HepG2 (cell line): ENCODE data around the gene CATSPERB. TPM values are rescaled to one million over a fixed set of nuclear protein-coding genes. Genes with fewer than 3 reads are reported as not detected.

Experiments
- AKAP8 ChIP-seq: sonication (generic); formaldehyde crosslinking; IDR thresholded peaks from 2 replicates; pipeline ENCODE4 v1.5.1; 2020; ENCODE audit warnings: mild to moderate bottlenecking, missing genetic modification reagents
- MAF1 ChIP-seq: sonication (generic); formaldehyde crosslinking; IDR thresholded peaks from 2 replicates; pipeline ENCODE4 v1.5.0; 2020; ENCODE audit warnings: missing genetic modification reagents, borderline replicate concordance
- MED13 ChIP-seq: sonication (generic); formaldehyde crosslinking; IDR thresholded peaks from 2 replicates; pipeline ENCODE4 v1.5.0; 2020; ENCODE audit warnings: missing genetic modification reagents
- STAT5B ChIP-seq: sonication (generic); formaldehyde crosslinking; IDR thresholded peaks from 2 replicates; pipeline ENCODE4 v1.4.0; 2020; ENCODE audit warnings: missing genetic modification reagents
- ZNF547 ChIP-seq: sonication (generic); formaldehyde crosslinking; IDR thresholded peaks from 2 replicates; pipeline ENCODE4 v1.5.1; 2020; ENCODE audit warnings: mild to moderate bottlenecking, missing genetic modification reagents
- polyA plus RNA-seq, 8 experiments: library from polyadenylated mRNA; depleted of rRNA in 3 of 8; stranded (reverse) in 7 of 8; unstranded in 1 of 8; fragments of >200 nt; fragmentation: Illumina TruSeq in 4 of 8; extraction: Trizol in 4 of 8; gene quantifications; 2 replicates each; pipeline versions ENCODE4 v1.2.1 to v1.2.3, GENCODE V29; 2011 to 2016; ENCODE audit warnings: low read depth in 4 of 8, missing spikeins in 1 of 8, mixed read lengths in 1 of 8; ENCODE audit not compliant: insufficient read depth in 1 of 8
- total RNA-seq, 5 experiments: library from RNA; depleted of rRNA; stranded (reverse); fragments of >200 nt; fragmentation: Illumina TruSeq; extraction: Trizol; gene quantifications; 2 replicates each; pipeline ENCODE4 v1.2.3, GENCODE V29; 2016; ENCODE audit warnings: low read depth in 1 of 5
- TF ChIP-seq, protein P1 (sequence below): sonication (generic); formaldehyde crosslinking; IDR thresholded peaks from 2 replicates; pipeline ENCODE4 v1.4.0; 2020; ENCODE audit warnings: missing genetic modification reagents, borderline replicate concordance
- TF ChIP-seq, protein P2 (sequence below): IDR thresholded peaks from 2 replicates; pipeline ENCODE4 v1.6.1; 2016; ENCODE audit warnings: missing biosample characterization, missing genetic modification reagents, low read depth
- TF ChIP-seq, protein P3 (sequence below): IDR thresholded peaks from 2 replicates; pipeline ENCODE4 v1.6.1; 2016
- TF ChIP-seq, protein P4 (sequence below): IDR thresholded peaks from 2 replicates; pipeline ENCODE4 v1.6.1; 2012; ENCODE audit warnings: low read length, improper control_type of control experiment

The CATSPERB gene
- total and polyA plus RNA-seq, 2 of the 13 experiments (the other 11 are each of a cell fraction or from before 2014, with no cell fraction given): not detected

DNA sequence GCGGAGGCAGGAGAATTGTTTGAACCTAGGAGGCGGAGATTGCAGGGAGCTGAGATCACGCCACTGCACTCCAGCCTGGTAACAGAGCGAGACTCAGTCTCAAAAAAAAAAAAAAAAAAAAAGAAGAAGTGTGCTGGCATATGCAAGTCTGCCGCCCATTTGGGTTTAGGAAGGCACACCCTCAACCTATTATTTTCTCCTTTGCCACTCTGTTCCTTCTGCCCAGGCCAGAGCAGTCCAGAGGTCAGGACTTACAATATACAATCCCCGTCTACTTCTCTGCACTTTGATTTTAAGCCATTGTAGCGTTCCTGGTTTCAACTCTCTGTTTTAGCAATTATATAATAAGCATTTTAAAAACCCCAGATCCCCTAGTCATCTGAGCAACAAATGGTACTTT is 39.8 kb downstream of the CATSPERB start (continued):
- TF ChIP-seq, protein P1, sequence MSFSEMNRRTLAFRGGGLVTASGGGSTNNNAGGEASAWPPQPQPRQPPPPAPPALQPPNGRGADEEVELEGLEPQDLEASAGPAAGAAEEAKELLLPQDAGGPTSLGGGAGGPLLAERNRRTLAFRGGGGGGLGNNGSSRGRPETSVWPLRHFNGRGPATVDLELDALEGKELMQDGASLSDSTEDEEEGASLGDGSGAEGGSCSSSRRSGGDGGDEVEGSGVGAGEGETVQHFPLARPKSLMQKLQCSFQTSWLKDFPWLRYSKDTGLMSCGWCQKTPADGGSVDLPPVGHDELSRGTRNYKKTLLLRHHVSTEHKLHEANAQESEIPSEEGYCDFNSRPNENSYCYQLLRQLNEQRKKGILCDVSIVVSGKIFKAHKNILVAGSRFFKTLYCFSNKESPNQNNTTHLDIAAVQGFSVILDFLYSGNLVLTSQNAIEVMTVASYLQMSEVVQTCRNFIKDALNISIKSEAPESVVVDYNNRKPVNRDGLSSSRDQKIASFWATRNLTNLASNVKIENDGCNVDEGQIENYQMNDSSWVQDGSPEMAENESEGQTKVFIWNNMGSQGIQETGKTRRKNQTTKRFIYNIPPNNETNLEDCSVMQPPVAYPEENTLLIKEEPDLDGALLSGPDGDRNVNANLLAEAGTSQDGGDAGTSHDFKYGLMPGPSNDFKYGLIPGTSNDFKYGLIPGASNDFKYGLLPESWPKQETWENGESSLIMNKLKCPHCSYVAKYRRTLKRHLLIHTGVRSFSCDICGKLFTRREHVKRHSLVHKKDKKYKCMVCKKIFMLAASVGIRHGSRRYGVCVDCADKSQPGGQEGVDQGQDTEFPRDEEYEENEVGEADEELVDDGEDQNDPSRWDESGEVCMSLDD (CRISPR knock-in tag): no peak
- TF ChIP-seq ZNF547 (CRISPR knock-in tag) (no peak), AKAP8 (no peak), MAF1 (no peak), MED13 (CRISPR knock-in tag) (no peak), STAT5B (CRISPR knock-in tag) (no peak)
- TF ChIP-seq, protein P2, sequence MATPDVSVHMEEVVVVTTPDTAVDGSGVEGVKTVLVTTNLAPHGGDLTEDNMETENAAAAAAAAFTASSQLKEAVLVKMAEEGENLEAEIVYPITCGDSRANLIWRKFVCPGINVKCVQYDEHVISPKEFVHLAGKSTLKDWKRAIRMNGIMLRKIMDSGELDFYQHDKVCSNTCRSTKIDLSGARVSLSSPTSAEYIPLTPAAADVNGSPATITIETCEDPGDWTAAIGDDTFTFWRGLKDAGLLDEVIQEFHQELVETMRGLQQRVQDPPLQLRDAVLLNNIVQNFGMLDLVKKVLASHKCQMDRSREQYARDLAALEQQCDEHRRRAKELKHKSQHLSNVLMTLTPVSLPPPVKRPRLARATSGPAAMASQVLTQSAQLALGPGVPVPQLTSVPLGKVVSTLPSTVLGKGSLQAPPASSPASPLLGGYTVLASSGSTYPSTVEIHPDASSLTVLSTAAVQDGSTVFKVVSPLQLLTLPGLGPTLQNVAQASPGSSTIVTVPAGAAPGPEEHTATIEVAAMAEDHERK (CRISPR knock-in tag): no peak
- TF ChIP-seq, protein P3, sequence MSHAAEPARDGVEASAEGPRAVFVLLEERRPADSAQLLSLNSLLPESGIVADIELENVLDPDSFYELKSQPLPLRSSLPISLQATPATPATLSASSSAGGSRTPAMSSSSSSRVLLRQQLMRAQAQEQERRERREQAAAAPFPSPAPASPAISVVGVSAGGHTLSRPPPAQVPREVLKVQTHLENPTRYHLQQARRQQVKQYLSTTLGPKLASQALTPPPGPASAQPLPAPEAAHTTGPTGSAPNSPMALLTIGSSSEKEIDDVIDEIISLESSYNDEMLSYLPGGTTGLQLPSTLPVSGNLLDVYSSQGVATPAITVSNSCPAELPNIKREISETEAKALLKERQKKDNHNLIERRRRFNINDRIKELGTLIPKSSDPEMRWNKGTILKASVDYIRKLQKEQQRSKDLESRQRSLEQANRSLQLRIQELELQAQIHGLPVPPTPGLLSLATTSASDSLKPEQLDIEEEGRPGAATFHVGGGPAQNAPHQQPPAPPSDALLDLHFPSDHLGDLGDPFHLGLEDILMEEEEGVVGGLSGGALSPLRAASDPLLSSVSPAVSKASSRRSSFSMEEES (CRISPR knock-in tag): no peak
- TF ChIP-seq, protein P4, sequence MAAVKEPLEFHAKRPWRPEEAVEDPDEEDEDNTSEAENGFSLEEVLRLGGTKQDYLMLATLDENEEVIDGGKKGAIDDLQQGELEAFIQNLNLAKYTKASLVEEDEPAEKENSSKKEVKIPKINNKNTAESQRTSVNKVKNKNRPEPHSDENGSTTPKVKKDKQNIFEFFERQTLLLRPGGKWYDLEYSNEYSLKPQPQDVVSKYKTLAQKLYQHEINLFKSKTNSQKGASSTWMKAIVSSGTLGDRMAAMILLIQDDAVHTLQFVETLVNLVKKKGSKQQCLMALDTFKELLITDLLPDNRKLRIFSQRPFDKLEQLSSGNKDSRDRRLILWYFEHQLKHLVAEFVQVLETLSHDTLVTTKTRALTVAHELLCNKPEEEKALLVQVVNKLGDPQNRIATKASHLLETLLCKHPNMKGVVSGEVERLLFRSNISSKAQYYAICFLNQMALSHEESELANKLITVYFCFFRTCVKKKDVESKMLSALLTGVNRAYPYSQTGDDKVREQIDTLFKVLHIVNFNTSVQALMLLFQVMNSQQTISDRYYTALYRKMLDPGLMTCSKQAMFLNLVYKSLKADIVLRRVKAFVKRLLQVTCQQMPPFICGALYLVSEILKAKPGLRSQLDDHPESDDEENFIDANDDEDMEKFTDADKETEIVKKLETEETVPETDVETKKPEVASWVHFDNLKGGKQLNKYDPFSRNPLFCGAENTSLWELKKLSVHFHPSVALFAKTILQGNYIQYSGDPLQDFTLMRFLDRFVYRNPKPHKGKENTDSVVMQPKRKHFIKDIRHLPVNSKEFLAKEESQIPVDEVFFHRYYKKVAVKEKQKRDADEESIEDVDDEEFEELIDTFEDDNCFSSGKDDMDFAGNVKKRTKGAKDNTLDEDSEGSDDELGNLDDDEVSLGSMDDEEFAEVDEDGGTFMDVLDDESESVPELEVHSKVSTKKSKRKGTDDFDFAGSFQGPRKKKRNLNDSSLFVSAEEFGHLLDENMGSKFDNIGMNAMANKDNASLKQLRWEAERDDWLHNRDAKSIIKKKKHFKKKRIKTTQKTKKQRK: no peak
